Neural cell (in vitro differentiated cells): ENCODE data around the gene PCBP4. TPM values are rescaled to one million over a fixed set of nuclear protein-coding genes. Genes with fewer than 3 reads are reported as not detected.

Experiments
- H2AFZ ChIP-seq: fragments of 200-600, 300-800 bp; sonication (generic), shearing (Covaris generic); 2 replicates; pipeline ENCODE4 v1.6.0; 2014; ENCODE audit warnings: low read depth, mild to moderate bottlenecking, antibody characterized with exemption, low read length, moderate library complexity
- H3F3A ChIP-seq: fragments of 200-600 bp; shearing (Covaris generic); 2 replicates; pipeline ENCODE4 v1.6.1; 2016; ENCODE audit warnings: mild to moderate bottlenecking, moderate library complexity, mixed read lengths, antibody characterized with exemption, low read length; ENCODE audit not compliant: insufficient read depth, poor library complexity, severe bottlenecking
- H3K27ac ChIP-seq: fragments of 200-600, 300-800 bp; sonication (generic), shearing (Covaris generic); 2 replicates; pipeline ENCODE4 v1.5.1; 2014; ENCODE audit warnings: mild to moderate bottlenecking, low read length, moderate library complexity
- H3K27me3 ChIP-seq: fragments of 300-800, 200-600 bp; sonication (generic), shearing (Covaris generic); 2 replicates; pipeline ENCODE4 v1.6.0; 2014; ENCODE audit warnings: mild to moderate bottlenecking, low read depth, low read length, moderate library complexity; ENCODE audit not compliant: insufficient read depth
- H3K36me3 ChIP-seq: fragments of 300-800, 200-600 bp; sonication (generic), shearing (Covaris generic); 2 replicates; pipeline ENCODE4 v1.5.1; 2014; ENCODE audit warnings: mild to moderate bottlenecking, antibody characterized with exemption, low read length, moderate library complexity; ENCODE audit not compliant: insufficient read depth
- H3K4me2 ChIP-seq: fragments of 300-800, 200-600 bp; sonication (generic), shearing (Covaris generic); 2 replicates; pipeline ENCODE4 v1.6.0; 2014; ENCODE audit warnings: mild to moderate bottlenecking, low read length
- H3K4me3 ChIP-seq: fragments of 300-800, 200-600 bp; sonication (generic), shearing (Covaris generic); 2 replicates; pipeline ENCODE4 v1.5.1; 2014; ENCODE audit warnings: mild to moderate bottlenecking, low read length, moderate library complexity
- H3K79me2 ChIP-seq: fragments of 200-600 bp; shearing (Covaris generic); replicated peaks from 2 replicates; pipeline ENCODE4 v1.6.0; 2014; ENCODE audit warnings: mild to moderate bottlenecking, low read length, moderate library complexity; ENCODE audit not compliant: insufficient read depth
- H3K9ac ChIP-seq: fragments of 300-800, 200-600 bp; sonication (generic), shearing (Covaris generic); 2 replicates; pipeline ENCODE4 v1.6.1; 2016; ENCODE audit warnings: mild to moderate bottlenecking, low read length, mixed read lengths
- H3K9me2 ChIP-seq: fragments of 200-600 bp; shearing (Covaris generic); 2 replicates; pipeline ENCODE4 v1.6.1; 2016; ENCODE audit warnings: mild to moderate bottlenecking, low read length, mixed read lengths; ENCODE audit not compliant: insufficient read depth
- H3K9me3 ChIP-seq: fragments of 200-600, 300-800 bp; sonication (generic), shearing (Covaris generic); 2 replicates; pipeline ENCODE4 v1.6.1; 2016; ENCODE audit warnings: mild to moderate bottlenecking, mixed run types, low read length, moderate library complexity, mixed read lengths
- H4K20me1 ChIP-seq: fragments of 200-600 bp; shearing (Covaris generic); 2 replicates; pipeline ENCODE4 v1.6.1; 2016; ENCODE audit warnings: mild to moderate bottlenecking, mixed run types; ENCODE audit not compliant: insufficient read depth
- EP300 ChIP-seq: fragments of 450-650 bp; conservative IDR thresholded peaks from 2 replicates; pipeline ENCODE4 v1.6.1; 2014; ENCODE audit warnings: antibody characterized with exemption, mild to moderate bottlenecking, moderate library complexity; ENCODE audit not compliant: poor library complexity, severe bottlenecking
- EZH2 ChIP-seq: fragments of 200-600, 300-800 bp; shearing (Covaris generic), sonication (generic); IDR thresholded peaks from 2 replicates; pipeline ENCODE4 v1.6.1; 2014; ENCODE audit warnings: antibody characterized with exemption, low read length, borderline replicate concordance, mild to moderate bottlenecking; ENCODE audit not compliant: insufficient read depth, poor library complexity, severe bottlenecking
- MXI1 ChIP-seq: fragments of 450-650 bp; conservative IDR thresholded peaks from 2 replicates; pipeline ENCODE4 v1.6.1; 2014; ENCODE audit warnings: antibody characterized with exemption, mild to moderate bottlenecking; ENCODE audit not compliant: poor library complexity, severe bottlenecking
- POLR2AphosphoS5 ChIP-seq: IDR thresholded peaks from 2 replicates; pipeline ENCODE4 v1.6.1; 2012
- RAD21 ChIP-seq: fragments of 450-650 bp; conservative IDR thresholded peaks from 2 replicates; pipeline ENCODE4 v1.6.1; 2014; ENCODE audit warnings: antibody characterized with exemption, mild to moderate bottlenecking, moderate library complexity
- SMC3 ChIP-seq: fragments of 450-650 bp; conservative IDR thresholded peaks from 2 replicates; pipeline ENCODE4 v1.6.1; 2014; ENCODE audit warnings: antibody characterized with exemption, mild to moderate bottlenecking, moderate library complexity; ENCODE audit not compliant: poor library complexity
- TAF1 ChIP-seq: IDR thresholded peaks from 2 replicates; pipeline ENCODE4 v1.6.1; 2012; ENCODE audit warnings: low read depth
- polyA plus RNA-seq: library from polyadenylated mRNA; depleted of rRNA; stranded (reverse); fragments of >200 nt; gene quantifications from 2 replicates; pipeline ENCODE4 v1.2.3, GENCODE V29; 2014
- TF ChIP-seq, protein P1 (sequence below): fragments of 450-650 bp; IDR thresholded peaks from 2 replicates; pipeline ENCODE4 v1.5.1; 2014; ENCODE audit warnings: antibody characterized with exemption, mild to moderate bottlenecking, moderate library complexity; ENCODE audit not compliant: poor library complexity, severe bottlenecking
- TF ChIP-seq, protein P2 (sequence below): IDR thresholded peaks from 2 replicates; pipeline ENCODE4 v1.6.1; 2012; ENCODE audit warnings: borderline replicate concordance

Gene PCBP4
- polyA plus RNA-seq, 1 donor from 2014 or later: 251 TPM

DNA sequence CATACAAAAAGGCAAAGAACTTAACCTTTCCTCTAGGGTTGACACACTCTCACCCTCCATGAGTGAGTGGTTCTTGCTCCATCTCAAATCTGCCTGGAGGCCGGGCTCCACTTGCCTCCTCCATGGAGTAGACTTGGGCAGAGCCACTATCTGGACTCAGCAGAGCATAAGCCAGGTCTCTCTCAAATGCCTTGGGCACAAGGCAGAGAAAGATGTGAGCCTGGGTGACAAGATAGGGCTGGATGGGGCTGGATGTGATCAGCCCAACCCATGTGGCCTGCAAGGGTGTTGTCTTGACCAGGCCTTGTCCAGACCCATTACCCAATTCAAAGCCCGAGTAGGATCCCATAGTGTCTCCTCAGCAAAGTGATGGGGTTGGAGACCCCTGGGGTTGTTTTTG is 32.6 kb upstream of the PCBP4 start:
- Histone ChIP-seq H3K27me3 (no peaks in the 10 kb centered on the region), H3K9ac (no peak overlapping the region), H3K9me3 (no peaks in the 10 kb centered on the region), H3K79me2 (peaks cover 5% of the 10 kb centered on the region), H3K4me2 (no peak overlapping the region), H3F3A (no peaks in the 10 kb centered on the region), H3K4me3 (no peak overlapping the region), H3K27ac (no peak overlapping the region), H4K20me1 (no peaks in the 10 kb centered on the region), H3K36me3 (no peaks in the 10 kb centered on the region), H2AFZ (no peak overlapping the region), H3K9me2 (no peaks in the 10 kb centered on the region)
- no peak for TF ChIP-seq TAF1
- TF ChIP-seq, protein P1, sequence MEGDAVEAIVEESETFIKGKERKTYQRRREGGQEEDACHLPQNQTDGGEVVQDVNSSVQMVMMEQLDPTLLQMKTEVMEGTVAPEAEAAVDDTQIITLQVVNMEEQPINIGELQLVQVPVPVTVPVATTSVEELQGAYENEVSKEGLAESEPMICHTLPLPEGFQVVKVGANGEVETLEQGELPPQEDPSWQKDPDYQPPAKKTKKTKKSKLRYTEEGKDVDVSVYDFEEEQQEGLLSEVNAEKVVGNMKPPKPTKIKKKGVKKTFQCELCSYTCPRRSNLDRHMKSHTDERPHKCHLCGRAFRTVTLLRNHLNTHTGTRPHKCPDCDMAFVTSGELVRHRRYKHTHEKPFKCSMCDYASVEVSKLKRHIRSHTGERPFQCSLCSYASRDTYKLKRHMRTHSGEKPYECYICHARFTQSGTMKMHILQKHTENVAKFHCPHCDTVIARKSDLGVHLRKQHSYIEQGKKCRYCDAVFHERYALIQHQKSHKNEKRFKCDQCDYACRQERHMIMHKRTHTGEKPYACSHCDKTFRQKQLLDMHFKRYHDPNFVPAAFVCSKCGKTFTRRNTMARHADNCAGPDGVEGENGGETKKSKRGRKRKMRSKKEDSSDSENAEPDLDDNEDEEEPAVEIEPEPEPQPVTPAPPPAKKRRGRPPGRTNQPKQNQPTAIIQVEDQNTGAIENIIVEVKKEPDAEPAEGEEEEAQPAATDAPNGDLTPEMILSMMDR: no peak
- TF ChIP-seq EP300: no peak
- no peak for TF ChIP-seq POLR2AphosphoS5
- TF ChIP-seq, protein P2, sequence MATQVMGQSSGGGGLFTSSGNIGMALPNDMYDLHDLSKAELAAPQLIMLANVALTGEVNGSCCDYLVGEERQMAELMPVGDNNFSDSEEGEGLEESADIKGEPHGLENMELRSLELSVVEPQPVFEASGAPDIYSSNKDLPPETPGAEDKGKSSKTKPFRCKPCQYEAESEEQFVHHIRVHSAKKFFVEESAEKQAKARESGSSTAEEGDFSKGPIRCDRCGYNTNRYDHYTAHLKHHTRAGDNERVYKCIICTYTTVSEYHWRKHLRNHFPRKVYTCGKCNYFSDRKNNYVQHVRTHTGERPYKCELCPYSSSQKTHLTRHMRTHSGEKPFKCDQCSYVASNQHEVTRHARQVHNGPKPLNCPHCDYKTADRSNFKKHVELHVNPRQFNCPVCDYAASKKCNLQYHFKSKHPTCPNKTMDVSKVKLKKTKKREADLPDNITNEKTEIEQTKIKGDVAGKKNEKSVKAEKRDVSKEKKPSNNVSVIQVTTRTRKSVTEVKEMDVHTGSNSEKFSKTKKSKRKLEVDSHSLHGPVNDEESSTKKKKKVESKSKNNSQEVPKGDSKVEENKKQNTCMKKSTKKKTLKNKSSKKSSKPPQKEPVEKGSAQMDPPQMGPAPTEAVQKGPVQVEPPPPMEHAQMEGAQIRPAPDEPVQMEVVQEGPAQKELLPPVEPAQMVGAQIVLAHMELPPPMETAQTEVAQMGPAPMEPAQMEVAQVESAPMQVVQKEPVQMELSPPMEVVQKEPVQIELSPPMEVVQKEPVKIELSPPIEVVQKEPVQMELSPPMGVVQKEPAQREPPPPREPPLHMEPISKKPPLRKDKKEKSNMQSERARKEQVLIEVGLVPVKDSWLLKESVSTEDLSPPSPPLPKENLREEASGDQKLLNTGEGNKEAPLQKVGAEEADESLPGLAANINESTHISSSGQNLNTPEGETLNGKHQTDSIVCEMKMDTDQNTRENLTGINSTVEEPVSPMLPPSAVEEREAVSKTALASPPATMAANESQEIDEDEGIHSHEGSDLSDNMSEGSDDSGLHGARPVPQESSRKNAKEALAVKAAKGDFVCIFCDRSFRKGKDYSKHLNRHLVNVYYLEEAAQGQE: no peak
- TF ChIP-seq EZH2: no peak
- TF ChIP-seq RAD21: no peak
- no peak for TF ChIP-seq SMC3
- TF ChIP-seq MXI1: no peak

DNA sequence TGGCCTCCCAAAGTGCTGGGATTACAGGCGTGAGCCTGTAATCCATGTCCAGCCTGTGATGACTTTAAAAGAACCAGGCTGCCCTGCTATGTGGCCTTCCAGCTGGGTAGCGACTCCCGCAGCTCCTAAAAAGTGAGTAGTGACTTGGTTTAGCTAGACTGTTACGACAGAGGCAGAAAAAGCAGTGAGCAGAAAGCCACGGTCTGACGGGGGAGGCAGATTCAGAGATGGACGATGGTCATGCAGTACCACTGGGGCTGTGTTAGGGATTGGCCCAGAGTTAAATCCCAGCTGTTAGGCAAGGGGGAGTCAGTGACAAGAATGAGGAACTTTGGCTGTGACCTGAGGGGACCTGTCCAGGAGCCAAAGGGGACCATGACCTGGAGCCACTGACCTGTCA is 31.5 kb upstream of the PCBP4 start:
- Histone ChIP-seq H3K27ac (no peak overlapping the region), H4K20me1 (no peaks in the 10 kb centered on the region), H2AFZ (no peak overlapping the region), H3K9me2 (no peaks in the 10 kb centered on the region), H3K9me3 (no peaks in the 10 kb centered on the region), H3K4me2 (no peak overlapping the region), H3K27me3 (no peaks in the 10 kb centered on the region), H3K9ac (no peak overlapping the region), H3K79me2 (peaks cover 9% of the 10 kb centered on the region), H3F3A (no peaks in the 10 kb centered on the region), H3K4me3 (no peak overlapping the region), H3K36me3 (peaks cover 5% of the 10 kb centered on the region)
- TF ChIP-seq, protein P2: no peak
- TF ChIP-seq SMC3: no peak
